Head of caudate nucleus (tissue), 42 donors: ENCODE results near the gene KIF3B.
A peak's percentile ranks its signal among the peaks of the same experiment; 100 is the strongest.
"Not testable (repeated sequence)": the region's sequence is repeated elsewhere in the genome, so short reads cannot be mapped to it uniquely, and the experiment has no call there.

Experiments
- DNase-seq, 42 donors: peaks; one replicate each; pipeline versions ENCODE4 v3.0.0 to v3.0.0-alpha.2; 2020 to 2021; ENCODE audit warnings: mixed read lengths in 7 of 42
- intact Hi-C: fragments of 100-400 bp; cut with DNase I; formaldehyde crosslinking; loops from one replicate; pipeline ENCODE4 v1.15.0; 2022

KIF3B gene

GRCh38 chr20:32244150-32244823 lies 33.2 kb upstream of the KIF3B start:
- intact Hi-C loops = no loop called here
- no peak for DNase-seq

GRCh38 chr20:32244959-32245358 lies 32.5 kb upstream of the KIF3B start:
- intact Hi-C loops = no loop called here
- no peak for DNase-seq

GRCh38 chr20:32246208-32246607 lies 31.2 kb upstream of the KIF3B start:
- DNase-seq, intact Hi-C loops: not testable (repeated sequence)

GRCh38 chr20:32248043-32248442 lies 29.4 kb upstream of the KIF3B start:
- DNase-seq = no peak
- intact Hi-C loops = no loop called here

GRCh38 chr20:32249030-32249738 lies 28.3 kb upstream of the KIF3B start:
- intact Hi-C loops = no loop called here
- no peak for DNase-seq

- intact Hi-C loops = no loop called here
- no peak for DNase-seq
These were observed 26.0 kb upstream of the KIF3B start for GRCh38 chr20:32251470-32251869.

- intact Hi-C loops = no loop called here
- DNase-seq = no peak
These were observed 25.3 kb upstream of the KIF3B start for GRCh38 chr20:32252189-32252588.

- intact Hi-C loops, DNase-seq: not testable (repeated sequence)
These were observed 16.5 kb upstream of the KIF3B start for GRCh38 chr20:32260973-32261372.

GRCh38 chr20:32261644-32262043 lies 15.8 kb upstream of the KIF3B start:
- intact Hi-C loops = no loop called here
- no peak for DNase-seq

- intact Hi-C loops = no loop called here
These were observed 14.0 kb upstream of the KIF3B start for GRCh38 chr20:32263398-32263954.

GRCh38 chr20:32271620-32272019 lies 5.8 kb upstream of the KIF3B start:
- DNase-seq = no peak
- intact Hi-C loops = loop anchor here (10.0 kb wide), 1 partner anchor 67 kb away; the partner anchor contains the start of genes PLAGL2 and POFUT1

More at GRCh38 chr20:32263398-32263954, 14.0 kb upstream of the KIF3B start:
- no peak for DNase-seq

GRCh38 chr20:32274359-32274758 lies 3.1 kb upstream of the KIF3B start:
- no peak for DNase-seq
- intact Hi-C loops = loop anchor here (10.0 kb wide), 1 partner anchor 70 kb away; the partner anchor contains the start of genes PLAGL2 and POFUT1

- DNase-seq = not testable (repeated sequence)
- intact Hi-C loops = loop anchor here (10.0 kb wide), 1 partner anchor 70 kb away; the partner anchor contains the start of genes PLAGL2 and POFUT1
These were observed 2.3 kb upstream of the KIF3B start for GRCh38 chr20:32275163-32275562.

GRCh38 chr20:32278199-32278643 lies 770 bp downstream of the KIF3B start:
- DNase-seq = no peak
- intact Hi-C loops = loop anchor here (10.0 kb wide), 1 partner anchor 73 kb away; the partner anchor contains the start of genes PLAGL2 and POFUT1

- peak in 2 of 42 donors; percentile 20 to 23 for DNase-seq
- intact Hi-C loops = loop anchor here (10.0 kb wide), 1 partner anchor 73 kb away; the partner anchor contains the start of gene ASXL1
These were observed 4.3 kb downstream of the KIF3B start for GRCh38 chr20:32281711-32282110.

GRCh38 chr20:32282461-32282860 lies 5.0 kb downstream of the KIF3B start:
- DNase-seq = peak in 20 of 42 donors; percentile 12 to 56 (median 26)
- intact Hi-C loops = loop anchor here (10.0 kb wide), 1 partner anchor 72 kb away; the partner anchor contains the start of gene ASXL1

GRCh38 chr20:32285082-32285620 lies 7.7 kb downstream of the KIF3B start:
- intact Hi-C loops = loop anchor here (10.0 kb wide), 1 partner anchor 70 kb away; the partner anchor contains the start of gene ASXL1

GRCh38 chr20:32285621-32286371 lies 8.3 kb downstream of the KIF3B start:
- intact Hi-C loops = loop anchor here (10.0 kb wide), 1 partner anchor 69 kb away; the partner anchor contains the start of gene ASXL1
- peak in 1 of 42 donors; percentile 5 for DNase-seq

More at GRCh38 chr20:32285082-32285620, 7.7 kb downstream of the KIF3B start:
- no peak for DNase-seq
